Activated CD4-positive, alpha-beta T cell treated with anti-CD3 and anti-CD28 coated beads for 4 hours (primary cell): ENCODE measurements around the gene AGAP1.
"Not testable (repeated sequence)": the region's sequence is repeated elsewhere in the genome, so short reads cannot be mapped to it uniquely, and the experiment has no call there.

ENCODE experiments used
- DNase-seq, 2 donors: peaks; one replicate each; pipeline ENCODE4 v3.0.0-alpha.2; 2020

The AGAP1 gene

DNA sequence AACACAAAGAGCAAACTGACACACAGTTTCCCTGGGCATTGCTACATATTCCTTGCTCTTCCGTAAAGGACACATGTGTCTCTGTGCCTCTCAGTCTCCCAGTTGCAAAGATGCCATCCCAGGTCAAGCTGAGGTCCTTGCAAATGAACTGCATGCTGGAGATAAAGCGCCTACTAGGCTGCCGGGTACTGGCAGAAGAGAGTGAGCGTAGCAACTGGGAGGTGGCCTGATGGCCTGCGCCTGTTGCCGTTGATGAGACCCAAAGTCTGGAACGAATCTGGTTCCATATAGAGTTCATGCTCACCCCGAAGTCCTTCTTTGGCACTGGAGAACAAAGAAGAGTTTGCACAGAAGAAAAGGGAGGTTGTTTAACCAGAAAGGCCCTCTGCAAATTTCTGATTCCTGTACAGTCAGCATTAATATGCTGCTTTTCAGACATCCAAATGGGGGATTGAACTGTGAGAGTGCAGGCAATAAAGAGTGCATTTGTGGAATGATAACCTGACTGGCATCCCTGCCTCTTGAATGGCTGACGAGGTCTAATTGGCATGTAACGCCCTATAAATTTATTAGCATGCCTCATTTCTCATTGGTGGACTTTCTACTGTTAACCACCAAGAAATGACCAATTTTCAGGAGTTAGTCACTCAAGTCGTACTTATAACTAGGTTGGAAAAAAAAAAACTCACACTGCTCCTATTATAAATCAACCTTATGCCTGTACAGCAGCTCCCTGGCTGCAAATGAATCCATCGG, 595.6 kb downstream of the AGAP1 start:
- no peak for DNase-seq

DNA sequence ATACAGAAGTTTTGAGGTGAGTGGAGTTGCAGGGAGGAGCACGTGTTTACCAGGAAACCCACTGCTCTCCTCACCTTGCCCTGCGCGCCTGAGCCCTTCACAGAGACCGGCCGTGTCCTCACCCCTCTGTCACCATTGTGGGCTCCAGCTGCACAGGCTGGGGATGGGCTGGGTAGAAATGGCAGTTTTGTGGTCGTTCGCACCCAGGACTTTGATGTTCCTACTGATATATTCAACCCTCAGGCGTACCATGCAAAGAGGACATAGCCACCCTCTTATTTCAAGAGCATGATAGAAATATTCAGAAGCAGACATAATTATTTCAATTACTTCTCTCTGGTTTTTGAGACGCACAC, 596.2 kb downstream of the AGAP1 start:
- no peak for DNase-seq

DNA sequence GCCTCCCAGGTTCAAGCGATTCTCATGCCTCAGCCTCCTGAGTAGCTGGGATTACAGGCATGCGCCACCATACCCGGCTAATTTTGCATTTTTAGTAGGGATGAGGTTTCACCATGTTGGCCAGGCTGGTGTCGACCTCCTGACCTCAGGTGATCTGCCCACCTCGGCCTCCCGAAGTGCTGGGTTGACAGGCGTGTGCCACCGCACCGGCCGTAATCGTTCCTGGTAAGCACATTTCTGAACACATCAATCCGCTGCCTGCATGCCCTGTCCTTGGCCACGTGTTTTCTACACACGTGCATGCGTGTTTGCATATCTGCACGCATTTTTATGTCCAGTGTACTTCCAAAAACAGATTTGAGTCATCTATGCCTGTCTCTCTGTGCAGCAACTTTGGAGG, 597.0 kb downstream of the AGAP1 start:
- not testable (repeated sequence) for DNase-seq

DNA sequence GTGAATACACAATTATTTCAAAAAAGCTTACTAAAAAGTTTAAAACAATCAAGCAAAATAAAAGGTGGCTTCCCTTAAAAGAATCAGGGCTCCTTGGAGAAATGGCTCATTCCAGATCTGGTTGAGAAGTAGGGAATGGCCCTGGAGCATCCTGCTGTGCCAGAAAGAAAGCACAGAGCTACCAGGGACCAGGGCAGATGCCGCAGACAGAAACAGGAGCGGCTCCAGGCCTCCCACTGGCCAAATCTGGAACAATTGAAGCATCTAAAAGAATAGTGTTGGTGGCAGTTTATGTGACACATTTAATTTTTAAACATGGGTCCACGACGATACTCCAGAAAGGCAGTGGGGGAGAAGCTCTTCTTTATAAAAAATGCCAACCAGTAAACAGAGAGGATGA, 598.9 kb downstream of the AGAP1 start:
- no peak for DNase-seq

DNA sequence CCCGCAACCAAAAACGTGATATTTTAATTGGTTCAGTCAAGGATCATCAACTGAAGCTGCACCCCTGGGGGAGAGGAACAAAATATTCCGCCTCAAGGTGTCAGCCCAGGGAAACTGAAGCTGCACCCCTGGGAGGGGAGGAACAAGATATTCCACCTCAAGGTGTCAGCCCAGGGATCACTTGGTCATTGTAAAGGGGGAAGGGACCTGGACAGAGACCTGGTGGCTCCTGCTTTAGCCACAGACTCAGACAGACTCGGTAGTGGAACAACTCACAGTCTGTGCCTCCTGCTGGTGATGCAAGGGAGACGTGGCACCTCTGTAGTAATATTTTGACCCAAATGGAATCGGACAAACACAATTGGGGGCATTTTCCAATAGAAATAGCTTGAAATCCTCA, 599.3 kb downstream of the AGAP1 start:
- DNase-seq = no peak

DNA sequence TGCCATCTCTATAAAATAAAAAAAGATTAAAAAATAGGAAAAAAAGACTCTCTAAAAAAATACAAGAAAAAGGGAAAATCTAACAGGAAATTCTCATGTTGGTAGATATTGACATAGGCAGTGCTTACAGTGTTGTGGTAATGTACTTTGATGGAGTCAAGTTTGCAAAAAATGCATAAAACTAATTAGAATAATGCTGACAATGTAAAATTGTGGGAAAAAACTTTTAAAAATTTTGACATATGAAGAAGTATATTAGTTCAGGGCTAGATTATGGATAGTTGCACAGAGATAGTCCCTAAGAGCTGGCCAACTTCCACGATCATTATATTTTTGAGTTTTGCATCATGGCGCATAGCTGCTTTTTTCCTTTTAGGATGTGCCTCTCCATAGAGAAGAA, 601.7 kb downstream of the AGAP1 start:
- DNase-seq = no peak

DNA sequence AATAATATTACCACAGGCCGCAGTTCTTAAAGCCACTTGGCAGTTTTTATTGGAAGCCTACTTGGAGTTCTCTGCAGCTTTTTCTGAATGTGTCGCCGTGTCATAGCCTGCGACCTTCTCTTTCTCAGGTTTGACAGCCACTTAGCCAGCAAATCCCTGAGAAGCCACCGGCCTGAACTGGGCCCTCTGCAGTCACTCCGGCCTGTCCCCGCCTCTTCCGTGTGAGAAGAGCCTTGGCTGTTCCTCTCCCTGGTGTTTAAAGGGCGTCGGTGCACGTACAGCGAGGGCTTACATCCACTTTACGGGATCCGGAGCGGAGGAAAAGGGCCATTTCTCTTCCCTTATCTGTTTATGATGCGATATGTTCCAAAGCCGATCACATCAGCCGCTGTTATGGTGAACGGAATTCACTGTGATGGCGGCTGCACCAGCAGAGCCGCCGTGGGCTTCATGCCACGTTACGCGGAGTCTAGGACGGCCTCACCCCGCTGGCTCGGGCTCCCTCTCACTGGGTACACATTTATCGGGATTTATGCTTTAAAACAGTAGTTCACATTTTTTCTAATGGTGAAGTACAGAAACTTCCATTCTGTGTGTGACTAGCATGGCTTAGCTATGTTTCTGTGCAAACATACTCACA, 607.6 kb downstream of the AGAP1 start:
- no peak for DNase-seq

DNA sequence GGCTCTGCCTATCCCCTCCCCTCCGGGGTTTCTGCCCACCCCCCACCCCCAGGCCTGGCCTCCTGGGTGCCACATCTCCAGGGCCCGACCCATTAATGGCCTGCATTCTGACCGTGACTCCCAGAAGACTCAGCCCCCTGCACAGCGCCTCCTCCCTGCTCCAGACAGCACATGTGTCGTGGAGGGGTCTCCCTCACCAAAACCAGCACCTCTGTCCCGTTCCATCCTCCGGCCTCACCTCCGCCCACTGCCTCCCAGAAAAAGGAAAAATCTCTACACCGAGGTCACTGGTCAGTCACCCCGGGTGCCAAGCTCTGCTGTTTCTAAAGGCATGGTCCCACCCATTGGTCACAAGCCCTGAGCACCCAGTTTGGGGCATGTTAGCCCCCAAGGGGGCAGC, 609.1 kb downstream of the AGAP1 start:
- no peak for DNase-seq

DNA sequence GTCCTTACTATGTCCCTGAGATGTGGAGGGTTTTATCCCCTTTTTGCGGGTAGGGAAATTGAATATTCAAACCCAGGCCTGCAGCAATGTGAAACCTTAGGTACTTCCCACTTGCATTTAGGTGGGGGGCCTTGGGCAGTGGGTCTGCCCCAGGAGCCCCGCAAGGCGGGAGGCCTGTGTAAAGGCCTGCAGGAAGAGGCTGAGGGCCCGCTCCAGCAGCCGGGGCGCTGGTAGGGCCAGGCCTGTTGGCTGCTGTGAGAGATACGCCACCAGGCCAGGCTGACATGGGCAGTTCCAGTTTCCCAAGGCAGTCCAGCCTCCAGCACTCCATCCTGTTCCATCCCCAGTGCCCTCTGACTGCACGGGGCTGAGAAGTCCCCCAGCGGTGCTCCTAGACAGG, 610.1 kb downstream of the AGAP1 start:
- no peak for DNase-seq

DNA sequence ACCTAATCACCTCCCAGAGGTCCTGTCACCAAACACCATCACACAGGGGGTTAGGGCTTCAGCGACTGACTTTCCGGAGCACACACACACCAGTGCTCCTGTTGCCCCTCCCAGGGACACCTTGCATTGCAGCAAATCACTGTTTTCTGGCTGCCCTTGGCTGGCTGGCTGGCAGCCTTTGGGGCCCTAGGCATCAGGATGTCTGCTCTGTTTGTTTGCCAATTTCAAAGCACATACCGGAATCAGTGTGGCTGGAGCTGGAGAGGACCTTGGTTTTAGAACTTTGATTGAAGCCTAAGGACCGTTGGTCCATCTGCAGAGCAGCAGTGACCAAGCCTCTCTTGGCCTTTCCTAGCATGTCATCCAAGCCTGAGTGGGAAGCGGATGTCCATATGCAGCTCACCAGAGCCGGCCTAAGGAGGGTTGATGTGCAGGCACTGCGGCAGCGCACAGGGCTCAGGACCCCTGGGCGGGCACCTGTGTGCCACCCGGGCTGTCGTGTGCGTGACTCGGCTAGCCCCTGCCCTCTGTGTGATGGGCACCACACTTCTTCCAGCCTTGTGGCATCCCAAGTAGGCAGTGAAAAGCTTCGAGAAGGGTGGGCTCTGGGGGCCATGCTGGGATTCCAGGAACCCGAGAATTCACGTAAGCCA, 612.2 kb downstream of the AGAP1 start:
- DNase-seq = no peak

DNA sequence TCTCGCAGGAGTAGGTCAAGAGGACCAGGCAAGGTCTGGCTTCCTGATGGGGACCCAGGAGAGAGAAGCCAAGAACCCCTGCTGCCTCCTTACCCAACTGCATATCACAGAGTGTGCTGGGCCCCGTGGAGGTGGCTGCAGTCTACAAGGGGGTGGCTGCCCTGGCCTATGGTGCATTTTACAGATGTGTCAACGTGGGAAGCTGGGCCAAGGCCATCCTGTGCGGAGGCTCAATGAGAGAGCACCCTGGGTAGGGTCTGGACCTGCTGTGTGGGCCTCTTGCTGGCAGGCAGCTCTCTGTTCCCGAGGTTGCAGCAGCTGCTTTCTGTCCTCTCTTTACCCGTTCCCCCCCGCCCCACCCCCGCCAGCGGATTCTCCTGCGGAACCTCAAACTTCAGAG, 612.9 kb downstream of the AGAP1 start:
- no peak for DNase-seq

DNA sequence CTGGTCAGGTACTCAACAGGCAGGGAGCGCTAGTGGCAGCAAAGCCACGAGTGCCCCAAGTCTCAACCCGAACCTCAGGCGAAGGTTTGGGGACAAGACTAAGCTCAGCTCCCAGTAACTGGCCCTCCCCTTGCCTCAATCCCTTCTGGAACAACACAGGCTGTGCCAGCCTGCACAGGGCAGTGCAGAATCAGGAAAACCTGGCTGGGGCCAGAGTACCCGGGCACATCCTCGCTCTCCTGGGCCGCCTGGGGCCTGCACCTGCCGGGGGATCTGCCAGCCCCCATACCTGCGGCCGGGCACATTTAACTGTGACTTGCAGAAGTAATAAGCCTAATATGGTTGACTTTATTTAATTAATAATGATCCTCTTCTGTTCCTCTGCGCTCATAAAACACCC, 613.7 kb downstream of the AGAP1 start:
- no peak for DNase-seq

DNA sequence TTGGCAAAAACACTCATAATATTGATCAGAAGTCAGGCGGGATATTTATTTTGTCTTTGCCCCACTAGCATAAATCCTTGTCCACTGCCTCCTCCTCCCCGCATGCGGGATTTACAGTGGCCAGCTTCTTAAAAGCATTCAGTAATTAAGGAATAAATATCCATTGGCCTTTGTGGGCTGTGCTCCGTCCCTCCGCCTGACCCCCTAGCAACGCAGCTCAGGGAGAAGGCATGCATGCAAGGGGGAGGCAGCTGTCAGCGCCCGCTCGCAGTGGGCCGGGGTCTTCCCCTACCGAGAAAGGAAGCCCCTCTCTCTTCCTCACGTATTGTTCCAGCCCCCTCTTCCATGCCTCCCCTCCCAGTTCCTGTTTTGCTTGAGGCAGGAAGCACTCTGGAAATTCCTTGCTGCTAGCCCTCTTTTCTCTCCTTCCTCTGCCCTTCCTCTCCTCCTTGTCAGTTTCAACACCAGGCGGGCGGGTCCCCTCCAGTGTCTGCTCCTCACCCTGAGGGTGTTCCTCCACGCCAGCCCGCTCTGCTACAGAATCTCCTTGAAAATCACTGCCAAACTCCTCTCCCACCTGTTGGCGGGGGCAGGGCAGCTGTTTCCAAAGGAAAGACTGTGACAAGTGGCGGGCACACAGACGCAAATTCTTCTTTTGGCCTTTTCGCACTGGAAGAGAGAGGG, 614.2 kb downstream of the AGAP1 start:
- DNase-seq = no peak

DNA sequence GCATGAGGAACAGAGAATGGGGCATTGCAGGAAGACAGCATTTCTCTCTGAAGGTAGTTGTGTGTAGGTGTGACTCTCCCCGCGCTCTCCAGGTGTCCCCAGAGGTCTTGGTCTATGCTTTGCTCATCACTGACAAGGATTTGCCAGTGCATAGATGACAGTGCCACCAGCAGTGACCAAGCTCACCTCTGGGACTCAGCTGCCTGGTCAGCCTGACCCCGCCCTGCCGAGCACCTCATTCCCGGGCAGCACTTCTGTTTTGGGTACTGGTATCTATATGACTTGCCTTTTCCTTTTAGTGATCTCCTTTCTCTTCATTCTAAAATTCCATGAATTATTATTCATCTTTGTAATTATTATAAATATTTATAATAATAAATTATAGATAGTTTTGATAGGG, 615.2 kb downstream of the AGAP1 start:
- no peak for DNase-seq

DNA sequence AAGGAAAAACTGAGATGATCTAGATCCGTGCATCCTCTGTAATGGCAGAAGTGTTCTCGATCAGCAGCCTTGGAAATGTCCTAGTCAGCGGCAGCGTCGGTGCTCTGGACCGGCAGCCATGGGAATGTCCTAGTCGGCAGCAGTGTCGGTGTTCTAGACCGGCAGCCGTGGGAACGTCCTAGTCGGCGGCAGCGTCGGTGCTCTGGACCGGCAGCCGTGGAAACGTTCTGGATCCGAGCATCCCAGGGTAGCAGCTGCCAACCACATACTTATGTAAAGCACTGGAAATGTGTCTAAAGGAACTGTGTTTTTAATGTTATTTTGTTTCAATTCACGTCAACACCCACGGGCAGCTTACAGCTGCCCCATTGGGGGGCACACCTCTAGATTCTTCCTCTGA, 615.6 kb downstream of the AGAP1 start:
- DNase-seq = no peak

DNA sequence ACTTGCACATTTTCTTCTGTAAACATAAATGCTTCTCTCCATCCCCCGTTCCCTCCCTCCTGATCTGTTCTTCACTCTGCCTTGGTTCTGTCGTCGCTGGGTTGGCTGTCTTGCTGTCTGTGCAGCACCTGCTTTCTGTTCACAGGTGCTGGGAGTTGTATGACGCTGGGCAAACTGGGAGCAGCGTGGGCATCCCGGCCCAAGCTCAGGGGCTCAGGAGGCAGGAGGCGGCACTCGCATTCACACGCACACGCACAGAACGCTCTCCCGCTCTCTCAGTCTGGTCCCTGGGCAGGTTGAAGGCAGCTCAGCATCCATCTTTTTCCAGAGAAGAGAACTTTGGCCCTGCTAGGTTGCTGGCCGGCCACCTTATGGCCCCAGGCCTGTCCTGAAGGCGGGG, 618.6 kb downstream of the AGAP1 start:
- no peak for DNase-seq

DNA sequence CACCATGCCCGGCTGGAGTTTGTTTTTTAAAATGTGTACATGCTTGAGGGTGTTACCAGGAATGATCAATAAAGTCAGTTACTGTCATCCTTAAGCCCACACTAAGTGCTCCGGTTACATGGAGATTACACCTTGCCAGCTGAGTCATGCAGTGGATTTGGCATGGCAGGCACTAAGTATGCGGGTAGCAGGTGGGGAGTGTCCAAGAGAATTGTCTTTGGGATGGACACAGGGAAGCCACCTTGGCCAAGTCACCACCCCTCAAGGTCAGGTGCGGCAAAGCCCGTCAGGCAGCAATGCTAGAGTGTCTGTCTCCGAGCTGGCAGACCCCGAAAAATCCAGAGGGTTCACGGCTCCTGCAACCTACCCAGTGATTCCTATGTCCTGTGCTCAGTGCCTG, 619.6 kb downstream of the AGAP1 start:
- no peak for DNase-seq

DNA sequence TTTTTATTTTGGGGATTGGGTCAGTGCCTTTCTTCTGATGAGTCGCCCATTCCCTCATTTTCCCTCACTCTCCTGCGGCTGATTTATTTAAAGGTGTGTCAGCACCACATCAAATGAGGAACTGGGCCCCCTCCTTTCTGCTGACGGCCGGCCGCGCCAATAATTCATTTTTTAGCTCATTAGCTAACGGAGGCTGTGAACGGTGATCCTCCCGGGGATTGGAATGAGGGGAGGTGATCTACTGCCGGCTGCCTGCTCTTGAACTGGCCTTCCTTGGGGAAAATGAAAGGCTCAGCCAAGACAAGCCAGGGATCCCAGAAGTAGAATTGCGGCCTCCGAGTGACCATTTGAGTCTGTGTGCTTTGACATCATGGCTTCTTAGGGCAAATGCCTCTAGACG, 620.1 kb downstream of the AGAP1 start:
- DNase-seq = no peak

DNA sequence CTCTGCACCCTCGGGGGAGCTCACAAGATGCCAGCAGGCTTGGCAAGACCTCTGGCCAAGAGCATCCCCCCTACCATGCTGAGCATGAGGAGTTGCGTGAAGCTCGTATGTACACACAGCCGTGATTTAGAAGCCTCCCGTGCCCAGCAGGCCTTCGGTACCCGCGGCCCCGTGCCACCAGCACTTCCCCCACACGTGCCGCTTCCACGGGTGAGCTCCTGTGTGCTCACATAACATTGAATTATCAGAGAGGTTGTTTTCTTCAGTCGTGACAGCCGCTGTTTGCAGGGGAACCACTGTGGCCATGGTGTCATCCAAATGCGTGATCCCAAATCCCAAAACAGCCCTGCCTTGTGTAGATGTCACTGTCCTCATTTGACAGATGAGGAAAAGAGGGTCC, 621.1 kb downstream of the AGAP1 start:
- DNase-seq = no peak

DNA sequence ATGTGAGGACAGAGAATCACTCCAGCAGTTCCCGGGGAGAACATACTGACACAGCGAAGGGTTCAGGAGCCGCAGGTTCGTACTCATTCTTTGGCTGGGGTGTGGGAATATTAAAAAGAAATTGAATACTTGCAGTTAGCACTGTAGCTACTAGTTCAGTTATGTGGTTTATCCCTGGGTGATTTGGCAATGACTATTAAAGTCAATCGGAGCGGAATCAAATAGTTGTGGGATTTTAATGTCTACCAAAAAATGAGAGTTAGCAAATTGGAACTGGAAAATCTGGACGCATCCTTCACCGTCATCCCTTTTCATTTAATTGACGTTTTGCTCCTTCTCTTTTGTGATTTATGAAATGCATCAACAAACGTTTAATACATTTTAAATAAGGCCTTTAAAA, 623.6 kb downstream of the AGAP1 start:
- DNase-seq = no peak

DNA sequence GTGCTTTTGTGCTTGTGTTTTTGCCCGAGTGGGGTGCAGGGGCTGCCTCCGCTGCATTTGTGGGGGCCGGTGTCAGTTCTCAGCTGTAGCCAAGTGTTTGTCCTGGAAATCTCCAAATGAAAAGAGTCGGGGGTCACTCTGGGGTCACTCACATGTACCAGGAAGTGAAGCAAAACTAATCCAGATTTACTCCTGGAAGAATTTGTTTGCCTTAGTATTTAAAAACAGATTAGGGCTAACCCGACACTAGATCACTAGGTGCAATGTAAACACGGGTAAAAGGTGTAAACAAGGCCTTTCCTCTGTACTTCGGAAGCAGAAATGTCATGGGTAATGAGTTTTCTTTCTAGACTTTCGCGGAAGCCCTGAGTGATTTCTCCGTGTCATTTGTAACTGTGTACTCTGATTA, 624.0 kb downstream of the AGAP1 start:
- no peak for DNase-seq

DNA sequence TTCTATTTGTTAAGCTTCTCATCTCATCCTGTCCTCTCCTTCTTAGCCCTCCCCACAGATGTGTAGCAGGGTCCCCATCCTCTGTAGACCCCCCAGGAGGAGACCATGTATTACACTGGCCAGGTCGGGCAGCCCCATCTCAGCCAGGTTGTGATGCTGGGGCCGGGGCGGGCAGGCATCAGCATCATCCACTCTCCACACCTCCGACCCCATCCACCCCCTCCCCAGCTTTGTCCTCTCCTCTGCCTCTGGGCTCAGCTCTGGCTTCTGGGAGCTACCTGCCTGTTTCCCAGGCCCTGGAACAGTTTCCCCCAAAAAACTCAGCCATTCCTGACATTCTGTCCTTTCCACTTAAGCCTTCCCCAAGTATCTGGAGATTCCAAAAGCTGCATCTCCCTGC, 625.2 kb downstream of the AGAP1 start:
- DNase-seq = no peak

DNA sequence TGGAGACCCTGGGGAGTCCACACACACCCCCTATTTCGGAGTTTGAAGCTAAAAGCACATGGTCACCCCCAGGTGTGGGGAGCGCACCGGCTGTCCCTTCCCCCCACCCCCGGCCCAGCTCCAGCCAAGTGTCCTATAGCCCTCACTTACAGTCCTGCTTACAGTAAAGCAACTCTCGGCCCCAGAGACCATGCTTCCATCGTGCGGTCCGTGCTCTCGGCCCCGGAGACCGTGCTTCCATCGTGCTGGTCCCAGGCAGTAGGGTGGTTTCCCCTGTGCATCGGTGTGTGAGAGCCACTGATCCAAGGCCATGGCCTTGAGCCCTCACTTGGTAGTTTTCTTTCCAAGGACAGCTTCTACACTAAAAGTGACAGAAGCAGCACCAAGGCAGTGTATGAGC, 625.6 kb downstream of the AGAP1 start:
- DNase-seq = no peak

DNA sequence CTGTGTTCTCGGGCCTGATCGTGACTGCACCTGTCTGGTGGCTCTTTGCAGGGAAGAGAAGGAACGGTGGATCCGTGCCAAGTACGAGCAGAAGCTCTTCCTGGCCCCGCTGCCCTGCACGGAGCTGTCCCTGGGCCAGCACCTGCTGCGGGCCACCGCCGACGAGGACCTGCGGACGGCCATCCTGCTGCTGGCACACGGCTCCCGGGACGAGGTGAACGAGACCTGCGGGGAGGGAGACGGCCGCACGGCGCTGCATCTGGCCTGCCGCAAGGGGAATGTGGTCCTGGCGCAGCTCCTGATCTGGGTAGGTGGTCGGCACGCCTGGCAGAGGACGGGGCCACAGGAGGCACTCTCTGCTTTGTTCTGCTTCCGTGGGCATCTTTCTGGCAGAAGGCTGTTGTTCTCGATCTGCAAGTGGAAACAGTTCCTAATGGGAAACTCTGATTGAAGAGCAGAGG, 626.3 kb downstream of the AGAP1 start:
- no peak for DNase-seq
